PFSK-1 (cell line): ENCODE results near the gene ACSL3.

Source experiments
- FOXP2 ChIP-seq: optimal IDR thresholded peaks from 2 replicates; pipeline ENCODE3; 2011; ENCODE audit warnings: borderline replicate concordance, control low read depth, inconsistent platforms; ENCODE audit not compliant: insufficient read depth; ENCODE audit errors: extremely low read length, extremely low read depth
- POLR2AphosphoS5 ChIP-seq: IDR thresholded peaks from 2 replicates; pipeline ENCODE4 v1.6.1; 2012; ENCODE audit warnings: low read depth, mild to moderate bottlenecking, control low read depth, low read length, moderate library complexity
- REST ChIP-seq, 2 experiments: IDR thresholded peaks; 2 replicates each; pipeline versions ENCODE4 v1.6.1 to v1.8.0; 2011 to 2012; ENCODE audit warnings: low read depth in 2 of 2, low read length in 2 of 2, control low read depth in 1 of 2, inconsistent platforms in 1 of 2, mild to moderate bottlenecking in 1 of 2, moderate library complexity in 1 of 2; ENCODE audit not compliant: insufficient read depth in 1 of 2
- SIN3A ChIP-seq: IDR thresholded peaks from 2 replicates; pipeline ENCODE4 v1.6.1; 2012; ENCODE audit warnings: mild to moderate bottlenecking, low read length, moderate library complexity, borderline replicate concordance; ENCODE audit not compliant: insufficient read depth
- TAF1 ChIP-seq: IDR thresholded peaks from 2 replicates; pipeline ENCODE4 v1.6.1; 2012; ENCODE audit warnings: low read length, control low read depth, borderline replicate concordance; ENCODE audit not compliant: insufficient read depth

Gene ACSL3

GRCh38 chr2:222942977-222943376 lies 82.1 kb downstream of the ACSL3 start:
- TF ChIP-seq SIN3A = no peak
- TF ChIP-seq POLR2AphosphoS5 = no peak
- TF ChIP-seq REST (IDR thresholded peaks at IDR 0.05; ENCODE audit: insufficient read depth in 1 of 2, low read depth in 2 of 2, low read length in 2 of 2) = no peak
- TF ChIP-seq FOXP2 = no peak
- TF ChIP-seq TAF1 = no peak

GRCh38 chr2:222943820-222944219 lies 83.0 kb downstream of the ACSL3 start:
- TF ChIP-seq SIN3A = no peak
- TF ChIP-seq POLR2AphosphoS5 = no peak
- TF ChIP-seq REST (IDR thresholded peaks at IDR 0.05; ENCODE audit: insufficient read depth in 1 of 2, low read depth in 2 of 2, low read length in 2 of 2) = no peak
- TF ChIP-seq TAF1 = no peak
- TF ChIP-seq FOXP2 = no peak

- TF ChIP-seq SIN3A (no peak), TAF1 (no peak), POLR2AphosphoS5 (no peak), REST (IDR thresholded peaks at IDR 0.05; ENCODE audit: insufficient read depth in 1 of 2, low read depth in 2 of 2, low read length in 2 of 2) (no peak), FOXP2 (no peak)
Observed at GRCh38 chr2:222944552-222944951, 83.7 kb downstream of the ACSL3 start.

GRCh38 chr2:222944971-222945740 lies 84.3 kb downstream of the ACSL3 start:
- TF ChIP-seq TAF1 = no peak
- TF ChIP-seq FOXP2 = no peak
- TF ChIP-seq REST (IDR thresholded peaks at IDR 0.05; ENCODE audit: insufficient read depth in 1 of 2, low read depth in 2 of 2, low read length in 2 of 2) = no peak
- no peak for TF ChIP-seq SIN3A
- TF ChIP-seq POLR2AphosphoS5 = no peak

GRCh38 chr2:222945887-222946286 lies 85.1 kb downstream of the ACSL3 start:
- TF ChIP-seq SIN3A = no peak
- TF ChIP-seq TAF1 = no peak
